GM18511 (cell line): ENCODE measurements around the gene SCIMP.
"Not testable (repeated sequence)": the region's sequence is repeated elsewhere in the genome, so short reads cannot be mapped to it uniquely, and the experiment has no call there.

Experiments
- ATAC-seq: cut with Tn5 transposase; IDR thresholded peaks from one replicate; pipeline ENCODE4 v1.9.1; 2021; ENCODE audit warnings: mild to moderate bottlenecking, moderate library complexity; ENCODE audit not compliant: unreplicated experiment

Gene SCIMP

GRCh38 chr17:5234645-5235576 is at the start of gene SCIMP:
Gene SCIMP, minus strand, starts transcription at chr17:5234860. Its CDS starts 105 bp downstream, at chr17:5234755.
- peak; percentile 74 for ATAC-seq

DNA sequence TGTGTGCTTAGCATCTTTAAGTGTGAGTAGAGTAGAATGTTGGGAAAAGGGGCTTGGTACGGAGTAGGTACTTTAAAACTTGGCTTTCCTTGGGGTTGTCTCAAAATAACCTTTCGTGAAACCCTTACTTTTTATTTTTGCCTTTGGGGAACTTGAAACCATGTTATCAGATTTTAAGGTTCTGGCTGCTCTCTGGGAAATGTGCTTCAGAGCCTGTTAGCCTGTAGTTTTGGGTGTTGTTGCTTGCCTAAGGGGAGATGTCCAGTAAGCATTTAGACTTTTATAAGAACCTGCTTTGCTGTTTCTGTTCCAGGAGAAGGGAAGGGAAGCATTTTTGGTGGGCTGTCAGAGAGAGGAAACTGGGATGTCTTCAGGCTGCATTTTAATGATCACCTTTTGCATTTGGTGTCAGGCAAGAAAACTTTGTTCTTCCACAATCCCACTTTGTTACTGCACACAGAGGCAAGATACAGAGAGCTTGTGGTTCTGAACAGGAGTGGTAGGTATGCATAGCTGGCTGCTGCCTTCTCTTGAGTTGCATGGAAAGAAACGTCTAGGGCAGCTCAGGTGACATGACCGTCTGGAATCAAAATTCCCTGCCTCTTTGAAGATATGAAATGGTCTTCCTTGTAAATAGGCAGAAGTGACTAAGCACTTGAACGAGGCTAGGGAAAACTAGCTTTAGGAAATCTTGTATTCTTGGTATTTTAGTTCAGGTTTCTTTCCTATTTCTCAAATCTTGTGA is 49.1 kb upstream of the SCIMP start:
- ATAC-seq: no peak

- ATAC-seq: peak; percentile 15
Observed at GRCh38 chr17:5282642-5283217, 48.1 kb upstream of the SCIMP start.

DNA sequence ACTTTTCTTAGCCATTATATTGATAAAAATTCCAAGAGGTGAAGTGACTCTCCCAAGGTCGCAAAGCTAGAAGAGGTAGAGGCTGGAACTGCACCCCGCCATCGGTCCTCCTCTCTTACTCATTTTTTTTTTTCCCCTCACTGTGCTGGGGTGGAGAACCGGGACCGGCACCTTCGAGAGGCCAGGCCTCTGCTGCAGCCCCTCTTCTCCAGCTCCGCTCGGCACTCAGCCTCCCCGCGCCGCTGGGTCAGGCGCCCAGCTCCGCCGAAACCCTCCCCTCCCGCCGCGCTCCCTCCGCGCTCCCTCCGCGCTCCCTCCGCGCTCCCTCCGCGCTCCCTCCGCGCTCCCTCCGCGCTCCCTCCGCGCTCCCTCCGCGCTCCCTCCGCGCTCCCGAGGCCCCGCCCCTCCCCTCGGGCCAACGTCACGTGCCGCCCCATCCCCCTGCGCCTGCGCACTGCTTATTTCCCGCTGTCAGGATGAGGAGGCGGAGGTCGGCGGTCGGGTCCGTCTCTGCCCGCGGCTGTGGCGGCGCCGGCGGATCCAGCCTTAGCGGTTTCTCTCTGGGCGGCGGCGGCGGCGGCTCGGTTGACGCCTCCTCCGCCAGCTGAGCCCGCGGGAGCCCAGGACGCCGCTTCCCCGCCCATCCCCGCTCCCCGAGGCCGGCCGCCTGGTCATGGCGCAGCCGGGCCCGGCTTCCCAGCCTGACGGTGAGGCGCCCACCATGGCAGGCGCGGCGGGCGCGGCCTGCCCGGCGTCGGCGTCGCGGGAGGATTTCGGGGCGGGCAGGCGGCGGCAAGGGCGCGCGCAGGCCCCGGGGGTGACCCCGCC is 47.4 kb upstream of the SCIMP start, which contains the start of gene RABEP1:
Gene RABEP1 (plus strand): TSS at position 471 of the 828 bp plus-strand sequence. CDS start 203 bp downstream, at position 674.
- peak; percentile 68 for ATAC-seq

DNA sequence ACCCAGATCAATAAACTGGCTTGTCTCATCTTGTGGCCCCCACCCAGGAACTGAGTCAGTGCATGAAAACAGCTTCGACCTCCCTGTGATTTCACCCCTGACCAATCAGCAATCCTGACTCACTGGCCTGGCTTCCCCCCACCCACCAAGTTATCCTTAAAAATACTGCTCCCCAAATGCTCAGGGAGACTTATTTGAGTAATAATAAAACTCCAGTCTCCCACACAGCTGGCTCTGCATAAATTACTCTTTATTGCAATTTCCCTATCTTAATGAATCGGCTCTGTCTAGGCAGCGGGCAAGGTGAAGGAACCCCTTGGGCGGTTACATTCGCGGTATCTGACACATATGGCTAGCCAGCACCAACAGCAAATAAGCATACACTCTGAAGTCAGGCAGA is 37.7 kb upstream of the SCIMP start:
- ATAC-seq: no peak

- no peak for ATAC-seq
Observed at GRCh38 chr17:5269241-5269960, 34.7 kb upstream of the SCIMP start.

GRCh38 chr17:5264893-5265292 is 30.2 kb upstream of the SCIMP start:
- ATAC-seq: no peak

DNA sequence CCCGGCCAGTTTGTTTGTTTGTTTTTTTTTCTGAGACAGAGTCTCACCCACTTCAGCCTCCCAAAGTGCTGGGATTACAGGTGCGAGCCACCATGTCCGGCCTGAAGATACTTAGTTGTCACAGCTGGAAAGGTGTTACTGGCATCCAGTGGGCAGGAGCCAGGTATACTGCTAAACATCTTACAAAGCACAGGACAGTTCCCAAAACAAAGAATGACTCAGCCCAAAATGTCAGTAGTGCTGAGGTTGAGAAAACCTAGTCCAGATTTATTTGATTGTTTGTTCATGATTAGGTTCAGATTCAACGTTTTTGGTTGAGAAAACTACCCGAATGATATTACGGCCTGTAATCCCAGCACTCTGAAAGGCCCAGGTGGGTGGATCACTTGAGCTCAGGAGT is 28.8 kb upstream of the SCIMP start:
- no peak for ATAC-seq

DNA sequence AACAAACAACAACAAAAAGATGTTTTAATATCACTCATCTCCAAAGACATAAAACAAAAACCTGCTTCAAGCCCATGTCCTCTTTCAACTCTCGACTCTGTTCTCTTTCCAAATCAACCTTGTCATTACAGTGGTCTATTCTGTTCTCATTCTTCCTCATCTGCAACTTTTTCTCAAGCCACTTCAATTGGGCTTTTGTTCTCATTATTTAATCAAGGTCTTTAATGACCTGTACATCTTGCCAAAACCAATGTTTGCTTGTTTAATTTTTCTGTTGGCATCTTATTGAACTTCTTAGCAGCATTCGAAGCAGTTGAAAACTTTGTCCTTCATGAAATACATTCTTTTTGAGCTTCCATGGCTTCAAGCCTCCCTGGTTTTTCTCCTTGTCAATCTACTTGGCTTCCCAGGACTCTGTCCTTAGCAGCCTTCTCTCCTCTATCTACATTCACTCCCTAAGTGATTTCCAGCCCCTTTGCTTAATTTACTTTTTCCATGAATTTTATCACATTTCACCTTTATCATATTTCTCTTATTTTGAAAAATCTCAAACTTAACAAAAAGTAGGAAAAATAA is 27.8 kb upstream of the SCIMP start:
- ATAC-seq: no peak

GRCh38 chr17:5260542-5260941 is 25.9 kb upstream of the SCIMP start:
- ATAC-seq: no peak

GRCh38 chr17:5257124-5257523 is 22.5 kb upstream of the SCIMP start:
- ATAC-seq: no peak

- no peak for ATAC-seq
Observed at GRCh38 chr17:5254903-5255521, 20.4 kb upstream of the SCIMP start.

DNA sequence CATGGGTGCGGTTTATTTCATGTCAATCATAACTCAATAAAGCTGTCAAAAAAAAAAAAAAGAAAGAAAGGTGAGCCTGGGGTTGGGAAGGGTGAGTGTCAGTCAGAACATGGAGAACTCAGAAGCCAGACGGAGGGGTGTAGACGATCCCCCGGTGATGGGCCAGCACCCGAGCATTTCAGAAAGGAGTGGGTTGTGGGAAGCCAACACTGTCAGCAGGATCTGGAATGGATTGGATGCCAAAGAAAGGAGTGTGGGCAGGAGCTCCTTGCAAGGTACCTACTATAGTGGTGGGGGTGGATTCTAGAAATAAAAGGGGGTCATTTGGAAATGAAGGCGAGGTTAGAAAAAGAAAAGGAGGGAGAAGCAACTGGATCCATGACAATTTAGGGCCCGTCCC is 19.8 kb upstream of the SCIMP start:
- no peak for ATAC-seq

DNA sequence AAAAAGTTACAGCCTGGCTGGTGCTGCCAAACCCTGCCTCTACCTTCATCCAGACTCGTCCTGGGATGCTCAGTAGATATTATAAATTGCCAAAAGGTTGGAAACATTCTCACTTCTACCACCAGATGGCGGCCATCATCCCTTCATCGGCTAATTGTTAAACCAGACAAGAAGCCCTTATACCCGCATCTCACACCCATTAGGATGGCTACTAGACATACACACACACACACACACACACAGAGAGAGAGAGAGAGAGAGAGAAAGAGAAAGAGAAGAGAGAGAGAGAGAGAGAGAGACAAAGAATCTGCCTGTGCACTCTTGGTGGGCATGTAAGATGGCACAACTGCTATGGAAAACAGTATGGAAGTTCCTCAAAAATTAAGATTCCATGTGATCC is 15.0 kb upstream of the SCIMP start:
- no peak for ATAC-seq

GRCh38 chr17:5248821-5249479 is 14.3 kb upstream of the SCIMP start:
- ATAC-seq: no peak

DNA sequence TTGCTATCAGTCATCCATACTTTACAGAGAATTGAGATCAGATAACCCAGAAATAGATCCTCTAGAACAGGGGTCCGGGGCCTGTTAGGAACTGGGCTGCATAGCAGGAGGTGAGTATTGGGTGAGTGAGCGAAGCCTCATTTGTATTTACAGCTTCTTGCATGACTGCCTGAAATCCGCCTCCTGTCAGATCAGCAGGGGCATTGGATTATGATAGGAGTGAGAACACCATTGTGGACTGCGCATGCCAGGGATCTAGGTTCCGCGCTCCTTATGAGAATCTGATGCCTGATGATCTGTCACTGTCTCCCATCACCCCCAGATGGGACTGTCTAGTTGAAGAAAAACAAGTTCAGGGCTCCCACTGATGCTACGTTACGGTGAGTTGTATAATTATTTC is 13.0 kb upstream of the SCIMP start:
- ATAC-seq: no peak

DNA sequence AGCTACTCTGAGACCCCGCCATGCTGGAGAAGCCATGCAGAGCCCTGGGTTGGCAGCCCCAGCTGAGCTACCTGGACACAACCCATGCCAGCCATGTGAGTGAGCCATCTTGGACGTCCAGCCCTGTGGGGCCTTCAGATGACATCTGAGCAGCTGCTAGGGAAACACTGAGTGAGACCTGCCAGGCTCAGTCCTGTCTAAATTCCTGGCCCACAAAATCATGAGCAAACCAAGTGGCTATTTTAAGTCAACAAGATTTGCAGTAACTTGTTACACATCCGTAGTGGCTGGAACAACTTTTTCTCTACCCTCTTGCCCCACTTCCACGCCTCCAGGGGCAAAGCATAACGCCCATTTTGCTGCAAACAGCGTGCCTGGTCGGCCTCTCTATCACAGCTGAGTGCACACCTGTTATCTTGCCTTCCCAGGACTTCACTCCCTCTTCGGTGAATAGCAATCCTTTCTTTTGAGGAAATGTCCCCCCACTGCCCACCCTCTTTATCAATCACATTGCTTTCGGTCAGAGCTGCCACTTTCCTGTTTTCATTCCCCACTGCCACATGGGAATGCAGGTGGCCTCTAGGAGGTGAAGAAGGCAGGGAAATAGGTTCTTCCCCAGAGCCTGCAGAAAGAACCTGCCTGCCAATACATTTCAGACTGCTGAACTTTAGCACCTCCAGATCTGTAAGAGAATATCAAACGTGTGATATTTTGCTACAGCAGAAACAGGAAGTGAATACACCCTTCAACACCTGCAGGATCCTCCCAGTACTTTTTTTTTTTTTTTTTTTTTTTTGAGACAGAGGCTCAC is 7.4 kb upstream of the SCIMP start:
- ATAC-seq: no peak

DNA sequence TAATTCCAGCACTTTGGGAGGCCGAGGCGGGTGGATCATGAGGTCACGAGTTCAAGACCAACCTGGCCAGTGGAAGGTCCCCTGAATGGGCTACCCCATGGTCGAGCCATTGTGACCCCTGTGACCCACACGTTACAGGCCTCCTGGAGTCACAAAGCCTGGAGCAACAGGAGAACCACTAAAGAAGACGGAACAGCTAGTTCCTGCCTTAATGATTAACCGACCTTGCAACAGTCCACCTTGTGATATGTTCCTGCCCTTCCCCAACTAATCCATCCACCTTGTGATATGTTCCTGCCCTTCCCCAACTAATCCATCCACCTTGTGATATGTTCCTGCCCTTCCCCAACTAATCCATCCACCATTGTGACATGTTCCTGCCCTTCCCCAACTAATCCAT is 5.1 kb upstream of the SCIMP start:
- ATAC-seq: not testable (repeated sequence)
